ENCODE results near the gene FHAD1. TPM values are rescaled to one million over a fixed set of nuclear protein-coding genes. Genes with fewer than 3 reads are reported as not detected.

The FHAD1 gene
- total RNA-seq, 1 experiment from 2014 or later = 2.0 TPM

DNA sequence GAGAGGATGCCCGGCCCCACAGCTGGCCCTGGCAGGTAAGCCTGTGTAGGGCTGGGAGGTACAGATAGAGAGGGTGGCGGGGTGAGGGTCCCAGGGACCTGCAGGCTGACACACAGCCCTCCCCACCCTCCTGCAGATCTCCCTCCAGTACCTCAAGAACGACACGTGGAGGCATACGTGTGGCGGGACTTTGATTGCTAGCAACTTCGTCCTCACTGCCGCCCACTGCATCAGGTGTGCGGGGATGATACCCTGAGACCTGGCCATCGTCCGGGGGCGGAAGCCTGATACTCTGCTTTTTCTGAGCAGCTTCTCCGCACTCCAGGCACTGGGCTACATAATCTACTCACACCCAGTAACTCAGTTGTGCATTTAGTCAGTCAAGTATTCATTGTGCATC is 193.3 kb downstream of the FHAD1 start:
- Histone ChIP-seq H3K4me3 (ENCODE audit: low read depth, low read length, poor library complexity, severe bottlenecking) (no peak overlapping the region), H3K27ac (ENCODE audit: low read depth, low read length, poor library complexity, severe bottlenecking) (no peak overlapping the region), H3K9me3 (ENCODE audit: low read depth, low read length, poor library complexity, severe bottlenecking) (no peaks in the 10 kb centered on the region), H3K4me1 (ENCODE audit: insufficient read depth, low read length, poor library complexity, severe bottlenecking) (no peaks in the 10 kb centered on the region), H3K27me3 (replicated peaks; ENCODE audit: insufficient read depth, low read depth, low read length, poor library complexity) (no peaks in the 10 kb centered on the region), H3K36me3 (ENCODE audit: insufficient read depth, low read length, poor library complexity, severe bottlenecking) (no peaks in the 10 kb centered on the region)
- no TSS peak for BruUV-seq (replicated peaks)
- DNase-seq (ENCODE audit: low spot score) = no peak
- CTCF ChIA-PET = no interaction called here
- POLR2A ChIA-PET (ENCODE audit: low non-redundant PET) = no interaction called here
- intact Hi-C loops (cut with micrococcal nuclease; ENCODE audit: unreplicated experiment) = no loop called here
- TF ChIP-seq EZH2 (IDR thresholded peaks at IDR 0.05; ENCODE audit: borderline replicate concordance, low read depth, low read length, poor library complexity, severe bottlenecking) = no peak
- no peak for TF ChIP-seq CTCF (conservative IDR thresholded peaks at IDR 0.05; ENCODE audit: low read depth, low read length)

- ChIA-PET POLR2A (ENCODE audit: low non-redundant PET) (no interaction called here), CTCF (interaction anchor here (0.7 kb wide), 1 partner anchor 10 kb away, joined by 6 read pairs; no protein-coding TSS in a partner anchor)
- TF ChIP-seq CTCF (conservative IDR thresholded peaks at IDR 0.05; ENCODE audit: low read depth, low read length) (no peak), EZH2 (IDR thresholded peaks at IDR 0.05; ENCODE audit: borderline replicate concordance, low read depth, low read length, poor library complexity, severe bottlenecking) (no peak)
Observed at GRCh38 chr1:15441247-15441646, 194.2 kb downstream of the FHAD1 start.

GRCh38 chr1:15442119-15442518 is 195.1 kb downstream of the FHAD1 start:
- TF ChIP-seq CTCF (conservative IDR thresholded peaks at IDR 0.05; ENCODE audit: low read depth, low read length) = no peak
- TF ChIP-seq EZH2 (IDR thresholded peaks at IDR 0.05; ENCODE audit: borderline replicate concordance, low read depth, low read length, poor library complexity, severe bottlenecking) = no peak
- Histone ChIP-seq H3K9me3 (ENCODE audit: low read depth, low read length, poor library complexity, severe bottlenecking) (no peaks in the 10 kb centered on the region), H3K36me3 (ENCODE audit: insufficient read depth, low read length, poor library complexity, severe bottlenecking) (no peaks in the 10 kb centered on the region), H3K4me3 (ENCODE audit: low read depth, low read length, poor library complexity, severe bottlenecking) (no peak overlapping the region), H3K27ac (ENCODE audit: low read depth, low read length, poor library complexity, severe bottlenecking) (no peak overlapping the region), H3K4me1 (ENCODE audit: insufficient read depth, low read length, poor library complexity, severe bottlenecking) (no peaks in the 10 kb centered on the region), H3K27me3 (replicated peaks; ENCODE audit: insufficient read depth, low read depth, low read length, poor library complexity) (no peaks in the 10 kb centered on the region)
- ChIA-PET POLR2A (ENCODE audit: low non-redundant PET) (no interaction called here), CTCF (interaction anchor here (0.6 kb wide), 1 partner anchor 250 kb away, joined by 3 read pairs; no protein-coding TSS in a partner anchor)
- intact Hi-C loops (cut with micrococcal nuclease; ENCODE audit: unreplicated experiment) = no loop called here
- no peak for DNase-seq (ENCODE audit: low spot score)
- no TSS peak for BruUV-seq (replicated peaks)

More at GRCh38 chr1:15441247-15441646, 194.2 kb downstream of the FHAD1 start:
- Histone ChIP-seq H3K27ac (ENCODE audit: low read depth, low read length, poor library complexity, severe bottlenecking) (no peak overlapping the region), H3K4me3 (ENCODE audit: low read depth, low read length, poor library complexity, severe bottlenecking) (no peak overlapping the region), H3K27me3 (replicated peaks; ENCODE audit: insufficient read depth, low read depth, low read length, poor library complexity) (no peaks in the 10 kb centered on the region), H3K36me3 (ENCODE audit: insufficient read depth, low read length, poor library complexity, severe bottlenecking) (no peaks in the 10 kb centered on the region), H3K4me1 (ENCODE audit: insufficient read depth, low read length, poor library complexity, severe bottlenecking) (no peaks in the 10 kb centered on the region), H3K9me3 (ENCODE audit: low read depth, low read length, poor library complexity, severe bottlenecking) (no peaks in the 10 kb centered on the region)
- DNase-seq (ENCODE audit: low spot score) = no peak
- BruUV-seq (replicated peaks) = no TSS peak
- intact Hi-C loops (cut with micrococcal nuclease; ENCODE audit: unreplicated experiment) = no loop called here
